ENCODE results near the gene HSPBAP1.

- TF ChIP-seq CTCF (optimal IDR thresholded peaks at IDR 0.05 in 1 of 3, IDR thresholded peaks at IDR 0.05 in 1 of 3, conservative IDR thresholded peaks at IDR 0.05 in 1 of 3; ENCODE audit: extremely low read depth in 1 of 3, insufficient read depth in 2 of 3, low read length in 3 of 3): no peak
- no peak for TF ChIP-seq EZH2 (IDR thresholded peaks at IDR 0.05; ENCODE audit: low read length)
Measured at GRCh38 chr3:122758877-122759560, 34.6 kb downstream of the HSPBAP1 start.
